HEK293 (cell line): ENCODE measurements around the gene CD8B.
"Not testable (repeated sequence)": the region's sequence is repeated elsewhere in the genome, so short reads cannot be mapped to it uniquely, and the experiment has no call there.

Source experiments
- BCL11A ChIP-seq: fragments of 450-650 bp; formaldehyde crosslinking; IDR thresholded peaks from 2 replicates; pipeline ENCODE4 v1.5.1; 2016; ENCODE audit warnings: low read depth, missing biosample characterization, missing genetic modification characterization
- ZEB2 ChIP-seq: fragments of 450-650 bp; formaldehyde crosslinking; IDR thresholded peaks from 2 replicates; pipeline ENCODE4 v1.5.1; 2016; ENCODE audit warnings: missing biosample characterization, missing genetic modification characterization
- ZNF776 ChIP-seq: fragments of 450-650 bp; formaldehyde crosslinking; IDR thresholded peaks from 2 replicates; pipeline ENCODE4 v1.5.0; 2017; ENCODE audit warnings: missing biosample characterization, missing genetic modification characterization, borderline replicate concordance
- ZSCAN4 ChIP-seq: fragments of 450-650 bp; formaldehyde crosslinking; IDR thresholded peaks from 2 replicates; pipeline ENCODE4 v1.5.1; 2017; ENCODE audit warnings: missing biosample characterization, missing genetic modification characterization
- TF ChIP-seq, protein P1 (sequence below): fragments of 450-650 bp; formaldehyde crosslinking; IDR thresholded peaks from 2 replicates; pipeline ENCODE4 v1.5.1; 2016; ENCODE audit warnings: missing biosample characterization, missing genetic modification characterization
- TF ChIP-seq, protein P2 (sequence below): fragments of 450-650 bp; formaldehyde crosslinking; conservative IDR thresholded peaks from 2 replicates; pipeline ENCODE4 v1.5.1; 2016; ENCODE audit warnings: low read depth, missing biosample characterization, missing genetic modification characterization

GRCh38 chr2:86882118-86882665 lies 20.5 kb upstream of the CD8B start:
- TF ChIP-seq, protein P1, sequence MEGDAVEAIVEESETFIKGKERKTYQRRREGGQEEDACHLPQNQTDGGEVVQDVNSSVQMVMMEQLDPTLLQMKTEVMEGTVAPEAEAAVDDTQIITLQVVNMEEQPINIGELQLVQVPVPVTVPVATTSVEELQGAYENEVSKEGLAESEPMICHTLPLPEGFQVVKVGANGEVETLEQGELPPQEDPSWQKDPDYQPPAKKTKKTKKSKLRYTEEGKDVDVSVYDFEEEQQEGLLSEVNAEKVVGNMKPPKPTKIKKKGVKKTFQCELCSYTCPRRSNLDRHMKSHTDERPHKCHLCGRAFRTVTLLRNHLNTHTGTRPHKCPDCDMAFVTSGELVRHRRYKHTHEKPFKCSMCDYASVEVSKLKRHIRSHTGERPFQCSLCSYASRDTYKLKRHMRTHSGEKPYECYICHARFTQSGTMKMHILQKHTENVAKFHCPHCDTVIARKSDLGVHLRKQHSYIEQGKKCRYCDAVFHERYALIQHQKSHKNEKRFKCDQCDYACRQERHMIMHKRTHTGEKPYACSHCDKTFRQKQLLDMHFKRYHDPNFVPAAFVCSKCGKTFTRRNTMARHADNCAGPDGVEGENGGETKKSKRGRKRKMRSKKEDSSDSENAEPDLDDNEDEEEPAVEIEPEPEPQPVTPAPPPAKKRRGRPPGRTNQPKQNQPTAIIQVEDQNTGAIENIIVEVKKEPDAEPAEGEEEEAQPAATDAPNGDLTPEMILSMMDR (tag by site-specific recombination), result not testable (repeated sequence)
- not testable (repeated sequence) for TF ChIP-seq ZEB2 (tag by site-specific recombination); BCL11A; ZSCAN4; ZNF776
- TF ChIP-seq, protein P2, sequence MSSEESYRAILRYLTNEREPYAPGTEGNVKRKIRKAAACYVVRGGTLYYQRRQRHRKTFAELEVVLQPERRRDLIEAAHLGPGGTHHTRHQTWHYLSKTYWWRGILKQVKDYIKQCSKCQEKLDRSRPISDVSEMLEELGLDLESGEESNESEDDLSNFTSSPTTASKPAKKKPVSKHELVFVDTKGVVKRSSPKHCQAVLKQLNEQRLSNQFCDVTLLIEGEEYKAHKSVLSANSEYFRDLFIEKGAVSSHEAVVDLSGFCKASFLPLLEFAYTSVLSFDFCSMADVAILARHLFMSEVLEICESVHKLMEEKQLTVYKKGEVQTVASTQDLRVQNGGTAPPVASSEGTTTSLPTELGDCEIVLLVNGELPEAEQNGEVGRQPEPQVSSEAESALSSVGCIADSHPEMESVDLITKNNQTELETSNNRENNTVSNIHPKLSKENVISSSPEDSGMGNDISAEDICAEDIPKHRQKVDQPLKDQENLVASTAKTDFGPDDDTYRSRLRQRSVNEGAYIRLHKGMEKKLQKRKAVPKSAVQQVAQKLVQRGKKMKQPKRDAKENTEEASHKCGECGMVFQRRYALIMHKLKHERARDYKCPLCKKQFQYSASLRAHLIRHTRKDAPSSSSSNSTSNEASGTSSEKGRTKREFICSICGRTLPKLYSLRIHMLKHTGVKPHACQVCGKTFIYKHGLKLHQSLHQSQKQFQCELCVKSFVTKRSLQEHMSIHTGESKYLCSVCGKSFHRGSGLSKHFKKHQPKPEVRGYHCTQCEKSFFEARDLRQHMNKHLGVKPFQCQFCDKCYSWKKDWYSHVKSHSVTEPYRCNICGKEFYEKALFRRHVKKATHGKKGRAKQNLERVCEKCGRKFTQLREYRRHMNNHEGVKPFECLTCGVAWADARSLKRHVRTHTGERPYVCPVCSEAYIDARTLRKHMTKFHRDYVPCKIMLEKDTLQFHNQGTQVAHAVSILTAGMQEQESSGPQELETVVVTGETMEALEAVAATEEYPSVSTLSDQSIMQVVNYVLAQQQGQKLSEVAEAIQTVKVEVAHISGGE (tag by site-specific recombination), result not testable (repeated sequence)
